Activated CD4-positive, alpha-beta T cell treated with anti-CD3 and anti-CD28 coated beads, Interleukin-2, amount 50 U/mL, for 4 hours (primary cell): ENCODE data around the gene GCK.

ENCODE experiments used
- DNase-seq, 2 experiments: peaks; one replicate each; pipeline ENCODE4 v3.0.0-alpha.2; 2020

Gene GCK

DNA sequence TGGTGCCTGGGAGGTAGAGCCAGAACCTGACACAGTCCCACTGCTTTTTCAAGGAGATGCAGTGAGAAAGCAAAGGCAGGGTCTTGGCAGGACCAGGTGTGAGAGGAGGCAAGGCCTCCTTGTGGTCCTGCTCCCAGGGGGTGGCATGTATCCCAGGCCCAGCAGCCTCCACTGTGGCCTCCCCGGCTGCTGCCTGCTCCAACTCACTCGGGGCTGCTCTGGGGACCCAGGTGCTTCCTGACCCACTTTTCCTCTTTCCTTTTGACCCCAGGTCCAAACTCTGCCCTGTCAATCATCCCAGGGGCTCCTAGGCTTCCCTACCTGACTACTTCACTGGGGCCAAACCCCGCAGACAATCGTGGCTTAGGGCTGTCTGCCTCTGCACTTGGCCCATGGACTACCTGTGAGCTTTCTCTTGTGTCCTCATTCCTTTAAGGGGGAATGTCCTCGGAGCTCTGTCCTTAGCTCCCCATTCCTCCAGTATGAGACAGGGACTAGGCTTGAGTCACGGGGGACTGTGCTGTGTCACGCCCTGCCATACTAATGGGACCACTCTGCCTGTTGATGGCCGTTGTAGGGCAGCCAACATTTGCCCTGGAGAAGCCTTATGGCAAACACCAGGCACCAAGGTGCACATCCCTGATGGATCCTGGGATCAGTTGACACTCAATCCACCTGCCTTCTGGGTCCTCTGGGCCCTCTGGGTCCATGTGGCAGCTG, 86.2 kb downstream of the GCK start:
- no peak for DNase-seq

DNA sequence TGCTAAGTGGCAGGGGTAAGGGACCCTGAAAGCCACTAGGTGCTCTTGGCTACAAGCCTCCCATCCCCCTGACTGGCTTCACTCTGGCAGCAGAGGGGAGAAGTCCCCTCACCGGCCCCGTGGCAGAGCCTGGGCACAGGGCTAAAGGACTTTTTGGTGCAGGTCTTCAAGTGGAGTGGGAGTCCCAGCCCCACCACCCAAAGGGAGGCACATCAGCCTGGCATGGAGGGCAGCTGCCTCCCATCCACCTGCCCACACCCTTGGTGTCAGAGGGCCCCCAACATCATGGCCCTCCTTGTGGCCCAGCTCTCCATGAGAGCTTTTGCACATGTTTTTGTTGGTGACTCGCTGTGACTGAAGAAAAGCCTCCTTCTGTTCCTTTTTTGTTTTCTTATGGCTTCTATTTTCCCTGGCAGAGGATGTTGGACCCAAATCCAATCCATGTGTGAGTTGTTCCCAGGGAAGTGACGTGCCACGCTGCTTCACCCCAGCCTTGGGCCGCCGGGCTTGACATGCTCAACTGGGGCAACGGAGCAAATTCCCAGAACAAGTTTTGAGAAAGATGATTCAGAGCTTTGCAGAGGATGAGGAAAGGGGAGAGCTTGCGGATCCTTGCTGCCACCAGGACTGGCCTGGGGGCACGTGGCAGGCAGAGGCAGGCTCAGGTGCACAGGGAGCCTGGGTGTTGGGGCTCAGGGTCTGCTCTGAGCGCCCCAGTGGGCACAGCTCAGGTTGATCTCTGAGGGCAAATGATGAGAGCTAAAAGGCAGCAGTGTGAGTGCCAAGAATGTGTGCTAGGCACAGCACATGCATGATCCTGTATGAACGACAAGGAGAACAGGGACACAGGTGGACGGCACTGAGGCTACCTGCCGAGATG, 87.0 kb downstream of the GCK start:
- no peak for DNase-seq

DNA sequence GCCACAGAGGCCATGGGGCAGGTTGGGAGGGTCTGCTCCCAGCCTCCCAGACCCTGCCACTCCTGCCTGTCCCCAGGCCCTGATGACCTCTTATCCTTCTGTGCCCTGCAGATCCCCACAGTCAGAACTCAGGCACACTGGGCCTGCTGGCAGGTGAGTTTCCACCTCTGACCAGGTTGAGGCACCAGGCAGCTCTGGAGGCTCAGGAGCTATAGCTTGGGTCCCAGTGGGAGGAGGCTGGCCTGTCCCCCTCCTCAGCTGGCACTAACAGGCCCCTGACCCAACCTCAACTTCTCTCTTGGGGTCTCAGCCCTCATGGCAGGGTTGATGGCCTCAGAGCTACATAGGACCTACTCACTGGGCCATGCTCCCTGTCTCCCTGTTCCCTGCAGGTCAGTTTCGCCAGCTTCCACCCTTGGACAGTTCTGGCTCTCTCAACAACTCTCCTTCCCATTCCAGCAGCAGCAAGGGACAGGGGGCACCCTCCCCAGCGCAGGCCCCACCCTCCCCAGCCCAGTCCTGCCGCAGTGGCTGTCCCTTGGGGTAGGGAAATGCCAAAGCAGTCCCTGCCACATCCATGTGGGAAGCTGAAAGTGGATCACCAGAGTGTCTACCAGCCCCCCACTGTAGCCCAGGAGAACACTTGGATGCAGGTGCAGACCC, 87.8 kb downstream of the GCK start:
- no peak for DNase-seq

DNA sequence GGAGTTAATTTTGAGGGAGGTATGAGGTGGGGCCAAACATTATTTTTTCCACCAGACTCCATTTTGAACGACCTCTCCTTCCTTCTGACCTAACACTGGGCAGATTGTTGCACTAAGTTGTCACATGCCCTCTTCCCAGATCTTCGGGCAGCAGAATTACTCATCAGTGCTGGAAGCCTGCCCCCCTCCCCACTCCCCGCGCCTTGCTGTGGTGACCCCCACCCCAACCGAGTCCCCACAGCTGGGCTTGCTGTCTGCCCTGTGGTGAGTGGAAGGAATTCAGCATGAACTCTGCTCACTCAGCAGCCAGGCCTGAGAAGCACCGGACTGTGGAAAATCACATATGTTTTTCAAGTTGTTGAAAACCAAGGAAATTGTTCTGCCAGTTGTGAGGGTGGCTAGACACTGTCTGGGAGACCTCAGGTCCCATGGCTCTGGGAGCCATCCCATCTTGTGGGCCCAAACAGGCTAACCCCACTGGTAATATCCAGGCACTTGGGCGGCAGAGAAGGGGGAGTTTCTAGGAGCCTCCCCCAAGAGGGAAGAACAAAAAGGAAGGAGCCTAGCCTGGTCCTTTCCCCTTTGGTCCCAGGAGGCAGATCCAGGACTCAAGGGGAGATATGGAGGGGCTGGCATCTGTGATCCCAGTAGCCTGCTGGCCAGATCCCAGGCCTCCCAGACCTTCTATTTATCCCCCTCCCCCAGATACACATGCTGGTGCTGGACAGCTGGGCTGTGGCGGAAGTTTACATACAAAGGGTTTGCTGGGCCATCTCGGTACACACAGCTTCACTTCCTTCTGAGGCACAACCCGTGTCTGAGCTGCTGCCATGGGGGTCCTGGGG, 88.6 kb downstream of the GCK start:
- no peak for DNase-seq

DNA sequence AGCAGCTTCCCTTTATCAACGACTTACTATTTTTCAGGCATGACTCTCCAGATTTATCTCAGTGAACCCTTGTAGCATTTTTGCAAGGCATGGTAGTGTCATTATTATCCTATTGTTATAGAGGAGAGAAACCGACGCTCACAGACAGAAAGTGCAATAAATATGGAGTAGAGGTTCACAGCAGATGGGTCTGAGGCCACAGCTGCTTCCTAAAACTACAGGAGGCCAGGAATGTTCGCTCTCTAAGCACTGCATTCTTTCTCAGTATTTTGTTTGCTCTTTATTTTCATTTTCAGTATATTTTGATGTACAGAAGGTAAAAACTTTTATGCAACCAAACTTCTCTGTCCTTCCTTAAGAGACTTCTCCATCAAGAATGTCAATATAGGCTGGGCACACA, 89.6 kb downstream of the GCK start:
- DNase-seq: no peak

DNA sequence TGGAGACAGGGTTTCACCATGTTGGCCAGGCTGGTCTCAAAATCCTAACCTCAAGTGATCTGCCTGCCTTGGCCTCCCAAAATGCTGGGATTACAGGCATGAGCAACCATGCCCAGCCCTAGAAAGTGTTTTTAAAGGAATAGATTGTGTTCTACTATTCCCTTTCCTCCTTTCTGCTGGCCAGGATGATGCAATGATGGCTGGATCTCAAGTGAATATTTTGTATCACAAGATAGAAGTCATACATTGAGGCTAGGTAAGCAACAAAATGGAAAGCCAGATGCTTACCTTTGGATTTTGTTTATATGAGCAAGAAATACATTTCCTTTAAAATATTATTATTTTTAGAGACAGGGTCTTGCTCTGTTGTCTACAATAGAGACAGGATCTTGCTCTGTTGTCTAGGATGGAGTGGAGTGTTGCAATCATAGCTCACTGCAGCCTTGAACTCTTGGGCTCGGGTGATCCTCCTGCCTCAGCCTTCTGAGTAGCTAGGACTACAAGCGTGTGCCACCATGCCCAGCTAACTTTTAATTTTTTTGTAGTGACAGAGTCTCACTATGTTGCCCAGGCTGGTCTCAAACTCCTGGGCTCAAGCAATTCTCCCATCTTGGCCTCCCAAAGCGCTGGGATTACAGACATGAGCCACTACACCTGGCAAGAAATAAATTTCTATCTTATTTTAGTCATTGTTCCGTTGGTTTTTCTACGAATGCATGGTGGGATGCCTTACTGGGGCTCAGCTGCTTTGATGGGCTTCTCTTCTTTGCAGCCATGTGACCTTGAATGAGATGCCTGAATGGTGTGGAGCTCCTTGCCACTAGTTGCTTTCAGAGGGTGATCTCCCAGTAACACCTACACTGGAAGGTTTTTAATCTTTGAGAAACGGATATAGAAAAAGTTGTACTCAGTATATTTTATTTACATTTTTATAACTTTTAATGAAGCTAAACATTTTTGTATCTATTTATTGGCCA, 90.9 kb downstream of the GCK start:
- DNase-seq: no peak

DNA sequence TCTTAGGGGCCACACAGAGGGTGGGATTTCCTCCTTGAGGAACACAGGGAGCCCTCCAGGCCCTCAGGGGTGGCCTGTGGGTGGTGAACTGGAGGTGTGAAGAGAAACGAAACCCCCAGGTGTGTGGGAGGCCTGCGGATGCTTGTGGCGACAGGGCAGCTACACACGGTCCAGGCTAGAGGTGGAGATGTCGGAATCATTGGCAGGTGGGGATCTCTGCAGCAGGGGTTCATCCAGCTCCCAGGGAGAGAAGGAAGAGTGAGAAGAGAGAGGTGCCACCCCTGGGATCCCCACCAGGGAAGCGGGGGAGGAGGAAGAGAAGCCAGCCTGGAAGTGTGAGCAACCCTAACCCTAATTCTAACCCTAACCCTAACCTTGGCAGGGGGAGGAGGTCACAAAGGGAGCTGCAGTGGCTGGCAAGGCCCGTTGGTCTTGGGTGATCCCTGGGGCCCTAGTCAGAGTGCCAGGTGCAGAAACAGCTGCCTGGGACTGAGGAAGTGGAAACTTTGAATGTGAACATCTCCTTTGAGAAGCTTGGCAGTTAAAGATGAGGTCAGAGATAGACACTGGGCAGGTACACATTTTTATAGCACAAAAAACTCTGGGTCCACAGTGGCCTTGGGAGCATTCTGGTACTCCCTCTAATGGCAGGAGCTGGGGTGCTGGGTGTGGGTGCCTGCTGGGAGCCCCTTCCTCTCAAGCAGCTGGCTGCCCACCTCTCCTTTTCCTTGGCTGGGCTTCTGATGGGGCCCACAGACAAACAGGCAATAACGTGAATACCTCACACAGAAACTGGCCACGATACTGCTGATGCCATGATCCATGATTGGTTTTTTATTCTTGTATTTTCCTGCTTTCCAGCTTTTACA, 91.9 kb downstream of the GCK start:
- no peak for DNase-seq

DNA sequence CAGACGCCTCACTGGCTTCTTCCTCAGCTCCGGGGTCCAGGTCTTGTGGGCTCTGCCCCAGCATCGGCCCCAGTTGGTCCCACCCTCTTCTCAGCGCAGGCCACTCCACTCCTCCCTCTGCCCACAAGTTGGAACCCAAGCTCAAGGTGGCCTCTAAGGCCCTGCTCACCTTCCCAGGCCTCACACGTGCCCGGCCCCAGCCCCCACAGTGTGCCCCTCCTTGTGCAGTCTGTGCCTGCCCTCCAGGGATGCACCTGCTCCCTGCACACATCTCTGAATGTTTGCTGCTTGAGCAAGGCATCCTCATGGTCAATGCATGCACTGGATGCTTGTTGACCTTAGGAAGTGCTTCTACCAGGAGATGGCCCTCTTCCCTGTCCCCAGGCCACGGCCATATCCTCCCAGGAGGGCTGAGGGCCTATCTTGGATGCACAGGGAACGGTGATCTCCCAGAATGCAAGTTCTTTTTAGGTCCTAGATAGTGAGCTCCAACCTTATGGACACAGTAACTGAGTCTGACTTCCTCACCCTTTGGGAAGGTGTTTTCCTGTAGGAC, 92.8 kb downstream of the GCK start:
- DNase-seq: no peak

DNA sequence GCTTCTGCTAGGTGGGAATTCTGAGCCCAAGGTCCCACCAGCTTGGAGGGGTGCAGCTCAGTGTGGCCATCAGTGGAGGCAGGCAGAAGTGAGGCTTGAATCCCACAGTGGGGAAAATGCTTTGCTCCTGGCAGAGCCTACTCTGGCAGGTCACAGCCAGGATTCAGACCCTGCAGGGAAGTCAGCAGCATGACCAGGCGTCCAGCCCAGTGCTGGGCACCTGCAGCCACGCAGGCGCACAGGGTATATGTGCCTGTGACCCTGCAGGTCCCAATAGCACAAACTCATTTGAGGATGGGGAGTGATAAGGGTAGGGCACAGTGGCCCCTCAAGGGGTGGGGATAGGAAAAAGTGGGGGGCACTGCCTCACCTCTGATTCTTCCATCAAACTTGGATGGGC, 93.5 kb downstream of the GCK start:
- no peak for DNase-seq

DNA sequence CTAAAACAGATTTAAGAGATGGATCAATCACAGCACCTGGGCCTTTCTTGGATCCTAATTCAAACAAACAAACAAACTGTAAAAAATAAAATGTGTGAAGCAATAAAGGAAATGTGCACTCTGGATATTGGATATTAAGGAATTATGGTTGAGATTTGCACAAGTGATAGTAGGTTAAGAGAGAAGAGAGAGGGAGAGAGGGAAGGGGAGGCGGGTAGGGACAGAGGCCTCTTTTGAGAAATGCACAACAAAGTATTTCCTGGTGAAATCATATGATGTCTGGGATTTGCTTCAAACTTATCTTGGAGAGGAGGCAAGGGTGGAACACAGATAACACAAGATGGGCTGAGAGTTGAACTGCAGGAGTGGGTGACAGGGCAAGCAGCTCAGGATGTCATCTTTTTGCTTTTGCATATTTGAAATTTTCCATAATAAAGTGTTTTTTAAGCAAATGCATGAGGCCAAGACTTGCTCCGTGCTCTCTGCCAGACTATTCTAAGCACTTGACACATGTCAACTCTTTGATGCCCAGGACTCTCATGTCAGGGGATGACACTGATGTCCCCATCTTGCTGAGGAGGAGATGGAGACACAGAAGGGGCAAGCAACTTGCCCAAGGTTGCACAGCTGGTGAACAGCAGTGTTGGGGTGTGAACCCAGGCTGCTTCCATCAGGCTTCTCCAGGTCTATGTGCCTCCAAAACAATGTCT, 94.2 kb downstream of the GCK start:
- DNase-seq: no peak

DNA sequence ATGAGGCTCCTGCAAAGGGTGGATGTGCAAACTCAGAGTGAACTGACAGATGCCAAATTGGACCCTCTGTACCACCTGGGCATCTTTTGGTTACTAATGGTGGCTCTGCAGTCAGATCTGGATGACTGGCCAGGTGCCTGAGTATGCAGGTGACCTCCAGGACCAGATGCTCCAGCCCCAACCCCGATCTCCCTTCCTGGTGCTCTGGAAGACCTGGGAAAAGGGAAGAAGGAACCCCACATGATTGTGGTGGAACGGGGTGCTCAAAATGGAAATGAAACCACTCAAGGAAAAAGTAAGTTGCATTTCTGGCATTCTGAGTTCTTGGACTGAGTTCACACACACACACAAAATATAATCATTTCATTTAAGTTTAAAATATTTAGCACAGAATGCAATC, 94.9 kb downstream of the GCK start:
- no peak for DNase-seq
